Measurements from ENCODE around the gene BMPR1B. TPM values are rescaled to one million over a fixed set of nuclear protein-coding genes. Genes with fewer than 3 reads are reported as not detected.
A peak's percentile ranks its signal among the peaks of the same experiment; 100 is the strongest.
"Not testable (repeated sequence)": the region's sequence is repeated elsewhere in the genome, so short reads cannot be mapped to it uniquely, and the experiment has no call there.

BMPR1B gene
- total RNA-seq, 1 experiment from 2014 or later, result not detected

- DNase-seq (ENCODE audit: low read depth), result no peak
These were observed 75.6 kb downstream of the BMPR1B start for GRCh38 chr4:94833394-94833793.

- no peak for DNase-seq (ENCODE audit: low read depth)
These were observed 76.7 kb downstream of the BMPR1B start for GRCh38 chr4:94834501-94834900.

GRCh38 chr4:94841166-94841863, 83.6 kb downstream of the BMPR1B start:
- not testable (repeated sequence) for DNase-seq (ENCODE audit: low read depth)

- DNase-seq (ENCODE audit: low read depth), result no peak
These were observed 84.1 kb downstream of the BMPR1B start for GRCh38 chr4:94841864-94842221.

- no peak for DNase-seq (ENCODE audit: low read depth)
These were observed 85.5 kb downstream of the BMPR1B start for GRCh38 chr4:94843216-94843615.

GRCh38 chr4:94848326-94848725, 90.6 kb downstream of the BMPR1B start:
- DNase-seq (ENCODE audit: low read depth), result no peak

- DNase-seq (ENCODE audit: low read depth), result no peak
These were observed 92.1 kb downstream of the BMPR1B start for GRCh38 chr4:94849901-94850300.

- DNase-seq (ENCODE audit: low read depth), result no peak
These were observed 94.9 kb downstream of the BMPR1B start for GRCh38 chr4:94852616-94853015.

- no peak for DNase-seq (ENCODE audit: low read depth)
These were observed 98.3 kb downstream of the BMPR1B start for GRCh38 chr4:94856030-94856429.

- no peak for DNase-seq (ENCODE audit: low read depth)
These were observed 112.4 kb downstream of the BMPR1B start for GRCh38 chr4:94870146-94870545.

GRCh38 chr4:94871644-94872305, 114.0 kb downstream of the BMPR1B start:
- no peak for DNase-seq (ENCODE audit: low read depth)

GRCh38 chr4:94877973-94878372, 120.2 kb downstream of the BMPR1B start:
- DNase-seq (ENCODE audit: low read depth), result no peak

GRCh38 chr4:94880956-94881355, 123.2 kb downstream of the BMPR1B start:
- DNase-seq (ENCODE audit: low read depth), result no peak

GRCh38 chr4:94882756-94883155, 125.0 kb downstream of the BMPR1B start:
- DNase-seq (ENCODE audit: low read depth), result no peak

- no peak for DNase-seq (ENCODE audit: low read depth)
These were observed 129.3 kb downstream of the BMPR1B start for GRCh38 chr4:94887027-94887426.

- no peak for DNase-seq (ENCODE audit: low read depth)
These were observed 131.8 kb downstream of the BMPR1B start for GRCh38 chr4:94889523-94889922.

- DNase-seq (ENCODE audit: low read depth), result peak; percentile 14
These were observed 132.2 kb downstream of the BMPR1B start for GRCh38 chr4:94889946-94890345.

GRCh38 chr4:94890579-94890978, 132.8 kb downstream of the BMPR1B start:
- no peak for DNase-seq (ENCODE audit: low read depth)

GRCh38 chr4:94892051-94892450, 134.3 kb downstream of the BMPR1B start:
- no peak for DNase-seq (ENCODE audit: low read depth)

GRCh38 chr4:94895081-94895480, 137.3 kb downstream of the BMPR1B start:
- no peak for DNase-seq (ENCODE audit: low read depth)

GRCh38 chr4:94897023-94897422, 139.3 kb downstream of the BMPR1B start:
- no peak for DNase-seq (ENCODE audit: low read depth)

- no peak for DNase-seq (ENCODE audit: low read depth)
These were observed 147.8 kb downstream of the BMPR1B start for GRCh38 chr4:94905511-94905910.

GRCh38 chr4:94909645-94910044, 151.9 kb downstream of the BMPR1B start:
- no peak for DNase-seq (ENCODE audit: low read depth)

GRCh38 chr4:94911106-94911505, 153.4 kb downstream of the BMPR1B start:
- DNase-seq (ENCODE audit: low read depth), result no peak

Data from RPMI7951 (cell line).